ENCODE results near the gene RASGRP2.

RASGRP2 gene

GRCh38 chr11:64743591-64744543 lies at the start of gene RASGRP2:
Gene RASGRP2 (minus strand): TSS chr11:64744142. CDS start chr11:64742866, 1,276 bp downstream.
- DNase-seq (ENCODE audit: low spot score): peak; percentile 83
- H3K4me3 Mint-ChIP-seq: peak within 1 kb of the TSS; percentile 93
- H3K9me3 Mint-ChIP-seq: no peaks in the 10 kb centered on the region
- H3K4me1 Mint-ChIP-seq (ENCODE audit: low read depth): peaks cover 31% of the 10 kb centered on the region
- no peaks in the 10 kb centered on the region for H3K27me3 Mint-ChIP-seq (ENCODE audit: low read depth)
- H3K27ac Mint-ChIP-seq: peak within 1 kb of the TSS; percentile 93
- peaks cover 39% of the 10 kb centered on the region for H3K36me3 Mint-ChIP-seq (ENCODE audit: low read depth)

GRCh38 chr11:64792482-64792881 lies 48.5 kb upstream of the RASGRP2 start:
- Mint-ChIP-seq H3K4me1 (ENCODE audit: low read depth) (peaks cover 8% of the 10 kb centered on the region), H3K27ac (no peak overlapping the region), H3K4me3 (no peak overlapping the region), H3K9me3 (no peaks in the 10 kb centered on the region), H3K36me3 (ENCODE audit: low read depth) (peaks cover 23% of the 10 kb centered on the region), H3K27me3 (ENCODE audit: low read depth) (no peaks in the 10 kb centered on the region)
- DNase-seq (ENCODE audit: low spot score): no peak

- H3K4me3 Mint-ChIP-seq: no peak overlapping the region
- no peak for DNase-seq (ENCODE audit: low spot score)
- no peak overlapping the region for H3K27ac Mint-ChIP-seq
- H3K4me1 Mint-ChIP-seq (ENCODE audit: low read depth): peaks cover 9% of the 10 kb centered on the region
- H3K9me3 Mint-ChIP-seq: no peaks in the 10 kb centered on the region
- peaks cover 23% of the 10 kb centered on the region for H3K36me3 Mint-ChIP-seq (ENCODE audit: low read depth)
- H3K27me3 Mint-ChIP-seq (ENCODE audit: low read depth): no peaks in the 10 kb centered on the region
These were observed 47.9 kb upstream of the RASGRP2 start for GRCh38 chr11:64791781-64792291.

- Mint-ChIP-seq H3K27ac (no peak overlapping the region), H3K9me3 (no peaks in the 10 kb centered on the region), H3K36me3 (ENCODE audit: low read depth) (peaks cover 15% of the 10 kb centered on the region), H3K27me3 (ENCODE audit: low read depth) (no peaks in the 10 kb centered on the region), H3K4me1 (ENCODE audit: low read depth) (peaks cover 9% of the 10 kb centered on the region), H3K4me3 (no peak overlapping the region)
- DNase-seq (ENCODE audit: low spot score): no peak
These were observed 46.5 kb upstream of the RASGRP2 start for GRCh38 chr11:64790205-64791095.

GRCh38 chr11:64789331-64790204 lies 45.6 kb upstream of the RASGRP2 start:
- no peak for DNase-seq (ENCODE audit: low spot score)
- H3K27me3 Mint-ChIP-seq (ENCODE audit: low read depth): no peaks in the 10 kb centered on the region

GRCh38 chr11:64788321-64789215 lies 44.6 kb upstream of the RASGRP2 start:
- peaks cover 4% of the 10 kb centered on the region for H3K4me1 Mint-ChIP-seq (ENCODE audit: low read depth)
- no peak overlapping the region for H3K27ac Mint-ChIP-seq

More at GRCh38 chr11:64789331-64790204, 45.6 kb upstream of the RASGRP2 start:
- Mint-ChIP-seq H3K4me3 (no peak overlapping the region), H3K9me3 (no peaks in the 10 kb centered on the region), H3K4me1 (ENCODE audit: low read depth) (peaks cover 5% of the 10 kb centered on the region), H3K36me3 (ENCODE audit: low read depth) (peaks cover 11% of the 10 kb centered on the region), H3K27ac (no peak overlapping the region)

GRCh38 chr11:64787526-64788320 lies 43.8 kb upstream of the RASGRP2 start:
- H3K27me3 Mint-ChIP-seq (ENCODE audit: low read depth): no peaks in the 10 kb centered on the region
- no peak overlapping the region for H3K4me3 Mint-ChIP-seq
- peaks cover 8% of the 10 kb centered on the region for H3K36me3 Mint-ChIP-seq (ENCODE audit: low read depth)
- peaks cover 4% of the 10 kb centered on the region for H3K4me1 Mint-ChIP-seq (ENCODE audit: low read depth)
- H3K27ac Mint-ChIP-seq: peak overlapping the region; percentile 31
- no peaks in the 10 kb centered on the region for H3K9me3 Mint-ChIP-seq
- peak; percentile 35 for DNase-seq (ENCODE audit: low spot score)

More at GRCh38 chr11:64788321-64789215, 44.6 kb upstream of the RASGRP2 start:
- Mint-ChIP-seq H3K4me3 (no peak overlapping the region), H3K9me3 (no peaks in the 10 kb centered on the region), H3K27me3 (ENCODE audit: low read depth) (no peaks in the 10 kb centered on the region), H3K36me3 (ENCODE audit: low read depth) (peaks cover 9% of the 10 kb centered on the region)
- no peak for DNase-seq (ENCODE audit: low spot score)

- no peak for DNase-seq (ENCODE audit: low spot score)
- no peak overlapping the region for H3K27ac Mint-ChIP-seq
- H3K36me3 Mint-ChIP-seq (ENCODE audit: low read depth): peaks cover 10% of the 10 kb centered on the region
- H3K9me3 Mint-ChIP-seq: no peaks in the 10 kb centered on the region
- no peaks in the 10 kb centered on the region for H3K27me3 Mint-ChIP-seq (ENCODE audit: low read depth)
- peaks cover 4% of the 10 kb centered on the region for H3K4me1 Mint-ChIP-seq (ENCODE audit: low read depth)
- H3K4me3 Mint-ChIP-seq: no peak overlapping the region
These were observed 42.4 kb upstream of the RASGRP2 start for GRCh38 chr11:64786308-64786707.

- H3K36me3 Mint-ChIP-seq (ENCODE audit: low read depth): peaks cover 6% of the 10 kb centered on the region
- H3K27ac Mint-ChIP-seq: no peak overlapping the region
- H3K4me1 Mint-ChIP-seq (ENCODE audit: low read depth): peaks cover 11% of the 10 kb centered on the region
- no peaks in the 10 kb centered on the region for H3K9me3 Mint-ChIP-seq
- no peak for DNase-seq (ENCODE audit: low spot score)
- no peak overlapping the region for H3K4me3 Mint-ChIP-seq
- H3K27me3 Mint-ChIP-seq (ENCODE audit: low read depth): no peaks in the 10 kb centered on the region
These were observed 41.1 kb upstream of the RASGRP2 start for GRCh38 chr11:64784813-64785581.

- no peaks in the 10 kb centered on the region for H3K9me3 Mint-ChIP-seq
- H3K4me1 Mint-ChIP-seq (ENCODE audit: low read depth): peaks cover 45% of the 10 kb centered on the region
- peak; percentile 100 for DNase-seq (ENCODE audit: low spot score)
These were observed 34.7 kb upstream of the RASGRP2 start, which contains the start of gene SF1 for GRCh38 chr11:64778473-64779298. Gene SF1 (minus strand): TSS chr11:64778542. CDS start chr11:64778392, 150 bp downstream.

GRCh38 chr11:64778223-64778472 lies 34.2 kb upstream of the RASGRP2 start:
- Mint-ChIP-seq H3K27me3 (ENCODE audit: low read depth) (peaks cover 2% of the 10 kb centered on the region), H3K9me3 (no peaks in the 10 kb centered on the region), H3K27ac (peak overlapping the region; percentile 99), H3K36me3 (ENCODE audit: low read depth) (peaks cover 49% of the 10 kb centered on the region), H3K4me3 (peak overlapping the region; percentile 93), H3K4me1 (ENCODE audit: low read depth) (peaks cover 49% of the 10 kb centered on the region)
- no peak for DNase-seq (ENCODE audit: low spot score)

More at GRCh38 chr11:64778473-64779298, 34.7 kb upstream of the RASGRP2 start, which contains the start of gene SF1:
- Mint-ChIP-seq H3K4me3 (peak within 1 kb of the TSS; percentile 93), H3K36me3 (ENCODE audit: low read depth) (peaks cover 43% of the 10 kb centered on the region), H3K27ac (peak within 1 kb of the TSS; percentile 99), H3K27me3 (ENCODE audit: low read depth) (peaks cover 2% of the 10 kb centered on the region)

Data from T-helper 2 cell treated with Interferon-gamma antibody and Interleukin-4, amounts not matched to agents 5 μg/mL and 100 μg/mL, for 36 hours (primary cell).